Psoas muscle (tissue), 8 donors: ENCODE data around the gene CCDC102B. TPM values are rescaled to one million over a fixed set of nuclear protein-coding genes. Genes with fewer than 3 reads are reported as not detected.

Experiments used
- ATAC-seq, 4 donors: fragments of 200-7000 bp; cut with Tn5 transposase; one replicate each; pipeline ENCODE4 v1.9.1; 2020; ENCODE audit warnings: moderate library complexity in 3 of 4, mild to moderate bottlenecking in 2 of 4
- DNase-seq, 2 donors: peaks; one replicate each; pipeline ENCODE4 v3.0.0-alpha.2; 2020
- H3K27ac ChIP-seq: fragments of 200-600 bp; one replicate; pipeline ENCODE4 v1.8.0; 2022
- H3K27me3 ChIP-seq, 3 donors: fragments of 200-600 bp in 1 of 3; one replicate each; pipeline versions ENCODE4 v1.6.1 to v1.8.0; 2013 to 2022; ENCODE audit warnings: low read length in 2 of 3, mild to moderate bottlenecking in 2 of 3, moderate library complexity in 1 of 3; ENCODE audit not compliant: insufficient read depth in 3 of 3
- H3K36me3 ChIP-seq, 2 donors: fragments of 200-600 bp in 1 of 2; one replicate each; pipeline versions ENCODE4 v1.6.1 to v1.8.0; 2013 to 2022; ENCODE audit warnings: low read depth in 1 of 2, mild to moderate bottlenecking in 1 of 2, moderate library complexity in 1 of 2; ENCODE audit not compliant: insufficient read depth in 1 of 2
- H3K4me1 ChIP-seq: fragments of 200-600 bp; one replicate; pipeline ENCODE4 v1.8.0; 2022
- H3K4me3 ChIP-seq: fragments of 200-600 bp; one replicate; pipeline ENCODE4 v1.8.0; 2022; ENCODE audit warnings: mild to moderate bottlenecking
- H3K9me3 ChIP-seq: fragments of 200-600 bp; one replicate; pipeline ENCODE4 v1.8.0; 2022
- WGBS, 3 donors: extraction: QIAGEN DNeasy Blood & Tissue Kit; methylation state at CpG; one replicate each; pipeline versions ENCODE4 v1.1.6 to v1.1.7; 2013; 5-methylcytosine and 5-hydroxymethylcytosine counted together
- intact Hi-C, 2 donors: fragments of 100-400 bp; cut with DNase I; formaldehyde crosslinking; loops; one replicate each; pipeline versions ENCODE4 v1.11.0 to v1.14.2; 2022
- polyA plus RNA-seq, 3 donors: library from polyadenylated mRNA; stranded (reverse); fragments of 200-250 nt; gene quantifications; one replicate each; pipeline ENCODE4 v1.2.3, GENCODE V29; 2013
- total RNA-seq, 4 donors: library from RNA; stranded (reverse); fragmentation: NEBNext Ultra II Directional in 2 of 4; extraction: Animal tissue kit (Norgen Biotek cat#: 25700) in 2 of 4; gene quantifications; one replicate each; pipeline versions ENCODE4 v1.2.1 to v1.2.4, GENCODE V29; 2021 to 2023
- TF ChIP-seq, protein P1 (sequence below): fragments of 200-600 bp; IDR thresholded peaks from one replicate; pipeline ENCODE4 v1.8.0; 2022; ENCODE audit warnings: antibody characterized with exemption
- donor health status: healthy with polysubstance abuse.
- donor health status: DM: no; HTN: no; CAD: no; lungs with moderate emphysema.
- donor health status: Bipolar disorder and iron deficiency.
- donor health status: healthy.
- donor health status: DM: yes; HTN: yes; CAD: no.
- donor health status: DM: no; HTN: no; CAD: no.
- donor health status: DM: no; HTN: no; CAD: no.
- donor health status: DM: yes; HTN: yes; CAD: no.

Gene CCDC102B
- total and polyA plus RNA-seq, 7 donors, result 0.66 to 3.5 (median 1.5) TPM

GRCh38 chr18:69035756-69036155 is 237.9 kb downstream of the CCDC102B start:
- no peaks in the 10 kb centered on the region for H3K4me1 ChIP-seq
- H3K4me3 ChIP-seq, result no peak overlapping the region
- ATAC-seq, result no peak
- no peak overlapping the region for H3K27ac ChIP-seq
- intact Hi-C loops, result no loop called here
- no peaks in the 10 kb centered on the region for H3K36me3 ChIP-seq
- H3K9me3 ChIP-seq, result no peaks in the 10 kb centered on the region
- no peak for DNase-seq
- TF ChIP-seq, protein P1, sequence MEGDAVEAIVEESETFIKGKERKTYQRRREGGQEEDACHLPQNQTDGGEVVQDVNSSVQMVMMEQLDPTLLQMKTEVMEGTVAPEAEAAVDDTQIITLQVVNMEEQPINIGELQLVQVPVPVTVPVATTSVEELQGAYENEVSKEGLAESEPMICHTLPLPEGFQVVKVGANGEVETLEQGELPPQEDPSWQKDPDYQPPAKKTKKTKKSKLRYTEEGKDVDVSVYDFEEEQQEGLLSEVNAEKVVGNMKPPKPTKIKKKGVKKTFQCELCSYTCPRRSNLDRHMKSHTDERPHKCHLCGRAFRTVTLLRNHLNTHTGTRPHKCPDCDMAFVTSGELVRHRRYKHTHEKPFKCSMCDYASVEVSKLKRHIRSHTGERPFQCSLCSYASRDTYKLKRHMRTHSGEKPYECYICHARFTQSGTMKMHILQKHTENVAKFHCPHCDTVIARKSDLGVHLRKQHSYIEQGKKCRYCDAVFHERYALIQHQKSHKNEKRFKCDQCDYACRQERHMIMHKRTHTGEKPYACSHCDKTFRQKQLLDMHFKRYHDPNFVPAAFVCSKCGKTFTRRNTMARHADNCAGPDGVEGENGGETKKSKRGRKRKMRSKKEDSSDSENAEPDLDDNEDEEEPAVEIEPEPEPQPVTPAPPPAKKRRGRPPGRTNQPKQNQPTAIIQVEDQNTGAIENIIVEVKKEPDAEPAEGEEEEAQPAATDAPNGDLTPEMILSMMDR, result no peak
- WGBS, 3 donors, result 62 to 80% (median 79%) methylated on average over 1 of the region's 1 CpG
- no peaks in the 10 kb centered on the region for H3K27me3 ChIP-seq

GRCh38 chr18:69044215-69044614 is 246.3 kb downstream of the CCDC102B start:
- intact Hi-C loops, result no loop called here
- 76 to 92% (median 76%) methylated on average over 1 of the region's 1 CpG for WGBS, 3 donors

GRCh38 chr18:69064063-69064462 is 266.2 kb downstream of the CCDC102B start:
- intact Hi-C loops, result no loop called here
- ATAC-seq, result no peak

More at GRCh38 chr18:69044215-69044614, 246.3 kb downstream of the CCDC102B start:
- ATAC-seq (no peak), DNase-seq (no peak)
- no peak overlapping the region for H3K27ac ChIP-seq
- TF ChIP-seq, protein P1, result no peak
- no peaks in the 10 kb centered on the region for H3K9me3 ChIP-seq
- no peaks in the 10 kb centered on the region for H3K27me3 ChIP-seq
- no peaks in the 10 kb centered on the region for H3K36me3 ChIP-seq
- H3K4me1 ChIP-seq, result no peaks in the 10 kb centered on the region
- no peak overlapping the region for H3K4me3 ChIP-seq

GRCh38 chr18:69067048-69067447 is 269.2 kb downstream of the CCDC102B start:
- H3K27me3 ChIP-seq, result no peaks in the 10 kb centered on the region
- TF ChIP-seq, protein P1, result no peak
- H3K4me1 ChIP-seq, result no peaks in the 10 kb centered on the region
- H3K36me3 ChIP-seq, result no peaks in the 10 kb centered on the region
- H3K9me3 ChIP-seq, result peaks cover 3% of the 10 kb centered on the region
- no peak overlapping the region for H3K4me3 ChIP-seq
- no peak overlapping the region for H3K27ac ChIP-seq
- DNase-seq (no peak), ATAC-seq (no peak)
- intact Hi-C loops, result no loop called here
- WGBS, 3 donors, result 0% methylated on average over 1 of the region's 1 CpG

More at GRCh38 chr18:69064063-69064462, 266.2 kb downstream of the CCDC102B start:
- Histone ChIP-seq H3K27me3 (no peaks in the 10 kb centered on the region), H3K27ac (no peak overlapping the region), H3K9me3 (peaks cover 3% of the 10 kb centered on the region), H3K36me3 (no peaks in the 10 kb centered on the region), H3K4me1 (no peaks in the 10 kb centered on the region), H3K4me3 (no peak overlapping the region)
- TF ChIP-seq, protein P1, result no peak
- DNase-seq, result no peak
- WGBS, 3 donors, result 65 to 76% (median 68%) methylated on average over 4 of the region's 4 CpGs

DNA sequence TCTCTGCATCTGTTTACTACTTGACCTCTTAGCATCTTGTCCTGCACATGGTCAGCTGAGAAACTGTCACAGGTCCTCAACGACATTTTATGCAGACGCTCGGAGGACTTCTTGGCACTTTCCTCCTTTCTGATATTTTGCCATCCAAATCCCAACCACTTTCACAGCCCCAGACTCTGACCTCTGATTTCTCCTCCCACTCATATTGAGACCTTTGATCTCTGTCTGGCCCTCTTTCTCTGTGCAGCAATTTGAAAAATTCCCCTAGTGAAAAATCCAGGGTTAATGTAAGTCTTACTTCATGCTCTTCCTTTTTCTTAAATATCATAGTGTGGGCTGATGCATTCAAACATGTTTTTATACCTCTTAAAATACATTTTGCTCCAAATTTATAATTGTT is 273.8 kb downstream of the CCDC102B start:
- Histone ChIP-seq H3K27me3 (no peaks in the 10 kb centered on the region), H3K27ac (no peak overlapping the region), H3K4me1 (no peaks in the 10 kb centered on the region), H3K9me3 (peaks cover 2% of the 10 kb centered on the region), H3K36me3 (no peaks in the 10 kb centered on the region), H3K4me3 (no peak overlapping the region)
- WGBS, 3 donors, result 68 to 72% (median 68%) methylated on average over 3 of the region's 3 CpGs
- TF ChIP-seq, protein P1, result no peak
- no peak for ATAC-seq
- DNase-seq, result no peak
- intact Hi-C loops, result loop anchor here in 1 of 2 donors (5.0 kb wide), 1 partner anchor 1621 kb away; no protein-coding TSS in a partner anchor
